HG03460 (cell line): ENCODE measurements around the gene TASP1.
A peak's percentile ranks its signal among the peaks of the same experiment; 100 is the strongest.

ENCODE experiments used
- ATAC-seq: cut with Tn5 transposase; IDR thresholded peaks from one replicate; pipeline ENCODE4 v1.9.1; 2021; ENCODE audit not compliant: unreplicated experiment

The TASP1 gene

DNA sequence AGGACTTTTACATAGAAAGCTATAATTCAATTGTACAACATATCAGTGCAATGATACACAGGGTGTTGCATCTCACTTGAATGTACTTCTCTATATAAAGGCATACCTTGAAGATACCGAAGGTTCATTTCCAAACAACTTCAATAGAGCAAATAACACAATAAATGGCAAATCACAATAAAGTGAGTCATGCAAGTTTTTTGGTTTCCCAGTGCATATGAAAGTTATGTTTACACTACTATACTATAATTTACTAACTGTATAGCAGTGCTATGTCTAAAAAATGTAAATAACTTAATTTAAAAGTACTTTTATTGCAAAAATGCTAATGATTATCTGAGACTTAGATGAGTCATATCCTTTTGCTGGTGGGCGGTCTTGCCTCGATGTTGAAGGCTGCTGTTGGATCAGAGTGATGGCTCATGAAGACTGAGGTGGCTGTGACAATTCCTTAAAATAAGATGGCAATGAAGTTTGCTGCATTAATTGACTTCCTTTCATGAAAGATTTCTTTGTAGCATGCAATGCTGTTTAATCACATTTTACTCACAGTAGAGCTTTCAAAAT is 188.8 kb downstream of the TASP1 start:
- no peak for ATAC-seq

DNA sequence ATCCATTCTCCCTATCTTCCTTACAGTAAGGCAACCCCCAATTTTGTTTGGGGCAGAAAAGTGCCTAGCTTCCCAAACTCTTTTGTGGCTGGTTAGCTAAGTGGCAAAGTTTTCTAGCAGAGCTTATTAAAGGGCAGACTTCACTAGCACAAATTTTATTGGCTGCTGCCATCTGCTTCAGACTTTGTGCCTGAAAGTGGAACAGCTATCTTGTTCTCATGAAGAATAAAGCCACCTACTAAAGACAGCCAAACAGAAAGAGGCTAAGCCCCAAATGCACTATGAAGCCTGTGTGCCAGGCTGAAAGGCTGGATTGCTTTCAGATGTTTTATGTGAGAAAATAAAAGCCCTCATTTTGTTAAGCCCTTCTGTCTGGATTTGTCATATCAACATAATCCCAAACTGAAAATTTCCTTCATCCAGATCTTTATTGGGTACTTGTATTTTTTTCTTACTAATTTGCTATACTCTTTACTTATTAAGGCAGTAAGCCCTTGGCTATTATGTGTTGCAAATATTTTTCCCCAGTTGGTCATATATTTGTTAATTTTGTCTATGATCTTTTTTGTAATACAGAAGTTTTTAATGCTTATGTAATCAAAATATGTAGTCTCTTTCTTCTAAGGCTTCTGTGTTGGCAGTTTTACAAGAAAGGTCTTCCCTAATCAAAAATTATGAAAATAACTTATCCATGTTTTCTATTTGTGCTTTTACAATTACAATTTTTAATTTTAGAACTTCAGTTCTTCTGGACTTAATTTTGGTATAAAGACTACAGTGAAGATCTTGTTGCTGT is 191.1 kb downstream of the TASP1 start:
- no peak for ATAC-seq

DNA sequence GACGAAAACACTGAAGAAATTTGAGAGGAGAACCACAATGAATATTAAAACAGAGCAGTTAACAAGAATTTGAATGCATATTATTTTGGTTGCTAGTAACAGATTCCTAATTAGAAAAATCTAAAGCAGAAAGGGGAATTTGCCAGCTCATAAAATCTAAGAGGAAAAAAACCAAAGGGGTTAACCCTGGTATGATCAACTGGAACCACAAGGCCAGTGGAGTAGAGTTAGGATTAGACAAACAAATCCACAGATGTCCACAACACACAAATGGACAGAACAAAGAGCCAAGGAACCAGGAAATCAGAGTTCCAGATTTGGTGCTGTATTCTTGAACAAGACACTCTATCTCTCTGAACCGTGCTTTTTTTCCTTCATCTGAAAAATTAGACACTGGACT is 195.0 kb downstream of the TASP1 start:
- no peak for ATAC-seq

DNA sequence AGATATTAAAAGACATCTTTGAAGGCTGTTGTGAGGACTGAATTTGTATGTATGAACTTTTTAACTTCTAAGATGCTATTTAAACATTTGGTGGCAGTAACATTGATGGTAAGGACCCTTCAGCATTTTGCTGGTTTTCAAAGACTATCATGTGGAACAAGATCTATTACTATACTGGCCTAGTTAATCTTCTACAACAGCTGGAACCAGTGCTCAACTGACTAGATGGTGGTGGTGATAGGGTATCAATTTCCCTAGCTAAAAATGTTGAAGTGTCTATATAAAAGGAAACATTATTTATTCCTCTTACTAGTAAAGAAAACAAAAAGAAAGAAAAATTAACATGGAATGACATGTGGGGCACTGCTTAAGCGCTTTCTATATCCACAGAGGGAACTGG is 195.7 kb downstream of the TASP1 start:
- no peak for ATAC-seq

DNA sequence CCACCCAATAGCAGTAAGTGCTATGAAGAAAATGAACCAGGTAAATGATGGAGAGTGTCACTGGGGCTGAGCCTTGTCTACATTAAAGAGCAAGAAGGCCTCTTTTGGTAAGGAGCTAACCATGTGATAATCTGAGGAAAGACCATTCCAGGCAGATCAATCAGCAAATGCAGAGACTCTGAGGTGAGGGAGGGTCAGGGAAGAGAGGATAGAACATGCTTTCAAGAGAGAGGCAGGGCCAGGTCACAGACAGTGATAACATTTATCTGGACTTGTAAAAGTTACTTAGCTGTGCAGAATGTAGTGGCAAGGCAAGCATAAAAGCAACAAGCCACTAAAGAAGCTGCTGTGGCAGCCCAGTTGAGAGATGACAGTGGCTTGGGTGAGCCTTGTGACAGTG is 197.3 kb downstream of the TASP1 start:
- ATAC-seq, result no peak

DNA sequence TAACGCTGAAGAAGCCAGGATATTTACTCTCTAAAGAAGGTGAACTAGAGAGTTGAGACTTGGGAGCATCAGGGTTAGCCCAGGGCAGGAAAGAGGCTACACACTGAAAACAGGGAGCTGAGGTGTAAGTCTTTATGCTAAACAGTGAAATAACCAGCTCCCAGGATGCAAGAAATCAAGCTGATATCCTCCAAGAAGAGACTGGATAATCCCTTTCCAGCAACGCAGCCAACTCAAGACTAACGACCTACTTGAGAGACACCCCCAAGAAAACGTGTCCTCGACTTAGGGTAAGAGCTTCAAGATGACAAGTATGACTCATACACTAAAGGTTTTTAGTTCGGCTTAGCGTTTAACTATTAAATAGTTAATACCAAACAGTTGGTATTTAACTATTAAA is 202.2 kb downstream of the TASP1 start:
- no peak for ATAC-seq

DNA sequence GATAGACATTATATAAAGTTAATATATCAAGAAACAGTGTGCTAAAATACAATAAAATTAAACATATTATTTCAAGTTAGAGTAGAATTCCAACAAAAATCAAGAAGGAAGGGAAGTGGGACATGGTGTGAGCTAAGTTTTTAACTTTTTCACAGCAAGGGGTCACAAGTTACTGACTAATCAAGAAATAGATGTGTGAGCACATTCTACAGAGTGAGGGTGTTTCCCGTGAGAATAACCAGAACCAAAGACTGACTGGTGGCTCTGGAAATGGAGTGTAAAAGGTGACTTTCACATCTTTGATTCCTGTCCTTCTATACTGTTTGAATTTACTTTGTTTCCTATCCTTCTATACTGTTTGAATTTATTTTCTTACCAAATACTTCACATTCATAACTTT is 206.6 kb downstream of the TASP1 start:
- no peak for ATAC-seq

DNA sequence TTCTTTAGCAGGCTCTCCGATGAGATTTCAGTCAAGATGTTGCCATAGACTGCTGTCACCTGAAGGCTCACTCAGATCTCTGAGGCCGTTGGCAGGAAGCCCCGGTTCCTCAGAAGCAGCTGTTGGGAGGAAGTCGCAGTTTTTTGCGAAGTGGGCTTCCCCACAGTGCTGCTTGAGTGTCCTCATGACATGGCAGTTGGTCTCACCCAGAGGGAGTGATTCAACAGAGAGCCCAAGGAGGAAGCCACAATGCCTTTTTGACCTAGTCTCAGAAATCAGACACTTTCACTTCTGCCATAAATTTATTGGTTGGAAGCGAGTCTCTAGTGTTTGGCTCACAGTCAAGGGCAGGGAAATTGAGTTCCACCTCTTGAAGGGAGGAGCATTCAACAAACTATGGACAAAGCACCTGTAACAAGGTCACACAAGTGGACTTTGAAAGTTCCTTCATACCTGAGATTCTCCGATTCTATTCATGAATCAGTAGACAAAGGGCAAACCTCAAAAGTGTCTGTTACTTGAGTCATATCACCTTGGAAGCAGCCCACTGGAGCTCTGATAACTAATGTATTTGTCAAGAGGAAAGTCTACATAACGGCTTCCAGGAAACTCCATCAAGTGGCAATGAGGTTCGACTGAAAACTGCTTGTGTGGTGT is 208.3 kb downstream of the TASP1 start:
- ATAC-seq, result peak; percentile 57

DNA sequence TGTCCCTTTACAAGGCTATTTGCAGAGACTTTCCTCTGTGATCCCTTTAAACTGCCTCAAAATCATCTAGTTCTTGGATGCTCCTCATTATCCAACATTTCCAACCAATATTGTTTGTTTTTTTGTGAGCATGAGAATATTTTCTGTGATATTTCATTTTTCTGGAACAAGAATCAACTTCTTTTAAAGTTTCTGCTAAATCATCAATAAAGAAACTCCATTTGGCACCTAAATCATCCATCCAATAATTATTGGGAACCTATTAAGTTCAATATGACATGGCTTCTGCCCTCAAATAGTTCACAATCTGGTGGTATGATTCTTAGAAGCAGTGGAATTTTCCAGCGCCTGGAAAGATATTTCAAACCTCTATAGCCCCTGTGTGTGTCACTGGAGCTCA is 210.0 kb downstream of the TASP1 start:
- no peak for ATAC-seq

DNA sequence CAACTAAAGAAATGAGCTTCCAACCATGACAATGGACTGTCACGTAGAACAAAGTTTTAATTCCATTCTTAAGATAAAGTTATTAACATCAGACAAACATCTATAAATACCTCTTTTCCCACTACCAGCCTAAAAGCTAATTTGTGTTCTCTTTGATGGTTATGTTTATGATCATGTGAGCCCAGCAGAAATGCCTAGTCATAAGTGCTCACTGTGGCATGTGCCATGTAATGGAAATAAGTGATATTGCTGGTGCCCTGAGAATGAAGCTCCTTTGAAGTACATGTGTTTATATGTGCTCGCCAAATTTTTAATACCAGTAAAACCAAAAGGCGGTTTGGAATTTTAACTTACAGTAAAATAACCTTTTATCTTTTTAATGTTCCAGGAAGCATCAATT is 211.9 kb downstream of the TASP1 start:
- ATAC-seq, result no peak

DNA sequence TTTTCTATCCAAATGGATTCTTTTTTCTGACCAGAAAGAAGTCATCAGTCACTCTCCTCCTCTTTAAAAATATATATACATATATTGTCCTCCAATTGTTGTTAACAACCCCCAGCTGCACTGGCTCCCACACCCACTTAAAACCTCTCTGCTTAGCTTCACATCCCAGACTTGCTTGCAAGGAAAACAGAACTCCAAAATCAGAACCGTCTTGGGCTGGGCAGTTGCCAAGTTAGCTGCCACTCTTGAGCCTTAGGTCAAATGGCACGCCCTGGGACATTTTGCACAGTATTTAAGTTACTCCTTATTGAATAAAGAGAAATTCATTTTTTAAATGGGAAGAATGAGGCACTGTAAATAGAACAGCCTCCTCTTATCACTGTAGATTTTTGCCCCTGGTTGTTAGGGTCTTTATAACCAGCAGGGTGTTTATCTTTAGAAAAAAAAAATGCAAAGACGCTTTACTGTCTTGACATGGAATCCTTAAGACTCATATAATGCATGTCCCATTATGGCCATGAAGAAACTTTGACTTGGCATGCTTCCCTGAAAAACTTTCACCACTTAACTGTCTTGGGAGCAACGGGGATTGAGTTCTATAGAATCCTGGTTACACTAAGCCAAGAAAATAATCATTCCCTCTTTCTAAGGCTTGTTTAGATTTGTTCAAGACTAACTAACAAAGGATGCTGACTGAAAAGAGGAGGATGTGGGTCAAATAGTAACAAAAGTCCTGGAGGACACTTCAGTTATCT is 213.2 kb downstream of the TASP1 start:
- no peak for ATAC-seq

DNA sequence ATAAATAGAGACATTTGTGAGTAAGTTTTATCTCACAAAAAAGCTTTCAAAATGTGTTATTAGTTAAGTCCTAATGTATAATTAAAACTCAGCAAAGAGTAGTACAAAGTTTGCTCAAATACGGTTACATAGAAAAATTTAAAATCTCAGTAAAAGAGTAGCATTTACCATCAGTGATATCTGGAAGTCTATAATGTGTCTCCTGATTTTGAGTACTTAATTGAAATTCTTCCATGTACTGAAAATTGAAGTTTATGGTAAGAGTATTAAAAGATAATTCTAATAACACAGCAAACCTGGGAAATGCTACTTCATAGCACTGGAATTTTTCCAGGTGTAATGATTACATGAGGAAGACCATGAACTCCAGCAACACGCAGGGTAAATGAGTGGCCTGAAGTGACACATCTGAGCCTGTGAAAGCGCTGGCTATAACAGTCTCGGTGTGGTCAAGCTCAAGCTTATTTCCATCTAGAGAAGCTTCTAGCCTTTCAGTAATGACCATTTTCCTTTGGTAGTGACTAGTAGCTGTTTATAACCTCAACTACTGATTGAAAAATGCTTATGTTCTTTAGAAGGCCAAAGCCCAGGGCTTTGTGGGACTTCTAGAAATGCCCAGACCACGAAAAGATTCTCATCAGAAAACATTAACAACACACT is 214.4 kb downstream of the TASP1 start:
- ATAC-seq, result no peak

DNA sequence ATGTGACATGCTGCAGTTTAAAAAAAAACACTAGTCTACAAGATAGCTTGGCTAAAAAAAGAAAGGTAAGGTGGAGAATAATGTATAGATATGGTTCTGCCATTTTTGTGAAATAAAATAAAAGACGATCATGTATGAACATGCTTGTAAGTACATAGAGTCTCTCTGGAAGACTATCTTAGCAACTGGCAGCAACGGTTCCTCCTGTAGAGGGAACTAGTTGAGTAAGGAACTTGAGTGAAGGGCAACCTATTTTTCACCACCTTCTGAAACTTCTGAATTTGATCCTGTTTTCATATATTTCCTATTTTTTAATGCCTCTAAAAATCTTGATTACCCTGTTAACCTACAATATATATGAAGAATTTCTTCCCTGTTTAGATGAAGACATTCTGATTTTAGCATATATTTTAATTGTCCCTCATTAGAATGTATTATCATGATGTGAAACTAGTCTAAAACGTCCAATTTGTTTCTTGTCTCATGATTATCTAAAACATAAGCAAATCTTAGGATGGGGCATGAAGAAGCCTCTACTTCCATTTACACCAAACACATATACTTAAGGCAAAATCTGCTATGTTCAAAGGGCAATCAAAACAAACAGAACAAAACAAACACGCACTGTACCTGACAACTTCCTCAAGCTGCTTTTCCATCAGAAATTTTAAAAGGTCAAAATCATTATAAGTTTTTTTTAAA is 215.1 kb downstream of the TASP1 start:
- no peak for ATAC-seq

DNA sequence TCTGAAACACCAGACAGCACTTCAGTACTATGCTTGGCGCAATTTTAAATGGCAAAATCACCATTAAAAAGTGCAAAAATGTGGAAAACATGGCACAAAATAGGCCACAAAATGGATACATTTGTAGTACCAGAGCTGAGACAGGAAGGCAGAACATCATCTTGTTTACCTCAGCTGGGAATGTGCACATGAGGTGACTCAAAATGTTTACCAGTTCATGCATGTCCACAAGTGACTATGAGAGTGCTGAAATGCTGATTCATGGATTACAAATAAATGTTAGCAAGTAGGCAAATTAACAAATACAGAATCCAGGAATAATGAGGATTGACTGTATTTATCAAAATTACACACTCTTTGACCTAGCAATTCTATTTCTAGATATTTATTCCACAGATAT is 216.1 kb downstream of the TASP1 start:
- ATAC-seq, result no peak

DNA sequence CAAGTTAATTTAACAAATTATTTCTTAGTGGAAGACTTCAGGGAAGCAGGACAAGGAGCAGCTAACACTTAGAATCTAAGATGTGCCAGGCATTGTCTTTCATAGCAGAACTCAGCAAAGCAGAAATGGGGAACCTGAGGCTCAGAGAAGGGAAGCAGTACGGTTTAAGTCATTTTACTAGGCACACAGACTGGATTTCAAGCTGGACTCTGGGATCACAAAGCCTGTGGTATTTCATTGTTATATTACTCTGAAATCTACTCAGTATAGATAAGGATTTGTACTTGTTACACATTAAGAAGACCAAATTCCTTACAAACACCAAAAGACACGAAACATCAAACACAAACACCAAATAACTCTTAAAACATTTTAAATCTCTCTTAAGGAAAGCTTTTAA is 218.1 kb downstream of the TASP1 start:
- no peak for ATAC-seq

DNA sequence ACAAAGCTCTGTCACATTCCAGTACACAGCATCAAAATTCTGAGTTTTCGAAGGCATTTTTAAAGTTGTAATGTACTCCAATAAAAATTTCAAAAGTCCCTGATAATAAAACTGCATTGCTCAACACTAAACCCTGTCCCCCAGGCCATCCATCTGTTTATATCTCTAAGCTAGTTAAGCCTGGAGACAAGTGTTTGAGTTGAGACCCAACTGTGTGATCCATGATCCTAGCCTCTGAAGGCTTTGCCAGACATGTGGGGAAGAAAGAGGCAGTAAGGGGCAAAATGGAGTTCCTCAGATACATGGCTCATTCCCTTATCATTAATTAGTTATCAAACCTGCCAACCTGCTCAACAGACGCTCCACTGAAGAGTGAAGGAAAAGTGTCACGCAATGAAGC is 219.3 kb downstream of the TASP1 start:
- no peak for ATAC-seq

DNA sequence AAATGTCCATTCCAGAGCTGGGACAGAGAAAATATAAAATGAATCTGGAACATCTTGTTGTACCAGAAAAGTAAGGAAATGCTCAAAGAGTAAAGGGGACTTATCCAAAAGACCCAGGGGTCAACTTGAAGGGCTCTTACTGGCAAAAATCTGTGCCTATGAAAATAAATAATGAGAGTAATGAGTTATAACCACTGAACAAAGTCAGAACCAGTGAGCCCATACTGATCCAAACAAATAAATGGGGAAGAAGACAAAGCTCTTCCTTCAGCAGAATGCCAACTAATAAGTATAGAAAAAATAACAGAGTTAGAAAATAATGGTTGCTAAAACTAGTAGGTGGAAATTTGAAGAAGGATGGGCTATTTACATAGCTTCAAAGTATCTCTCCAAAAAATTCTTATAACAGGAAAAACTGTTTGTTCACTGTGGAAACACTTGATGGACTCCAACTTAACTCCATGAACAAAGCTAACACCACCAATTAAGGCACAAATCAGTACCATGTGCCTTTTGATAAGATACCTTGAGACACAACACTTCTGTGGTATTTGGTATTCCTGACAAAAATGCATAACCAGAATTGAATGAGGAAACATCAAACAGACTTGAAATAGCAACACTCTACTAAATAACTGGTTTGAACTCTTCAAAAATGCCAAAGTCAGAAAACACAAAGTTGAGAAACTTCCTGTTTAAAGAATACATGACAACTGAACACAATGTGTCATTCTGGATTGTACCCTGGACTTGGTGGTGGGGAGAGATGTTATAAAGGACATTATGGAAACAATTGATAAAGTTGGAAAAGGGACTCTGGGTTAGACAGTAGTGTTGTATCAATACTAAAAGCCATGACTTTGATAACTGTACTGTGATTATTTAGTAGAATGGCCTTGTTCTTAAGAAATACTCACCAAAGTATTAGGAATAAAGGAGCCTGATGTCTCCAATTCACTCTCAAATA is 220.2 kb downstream of the TASP1 start:
- ATAC-seq, result no peak

DNA sequence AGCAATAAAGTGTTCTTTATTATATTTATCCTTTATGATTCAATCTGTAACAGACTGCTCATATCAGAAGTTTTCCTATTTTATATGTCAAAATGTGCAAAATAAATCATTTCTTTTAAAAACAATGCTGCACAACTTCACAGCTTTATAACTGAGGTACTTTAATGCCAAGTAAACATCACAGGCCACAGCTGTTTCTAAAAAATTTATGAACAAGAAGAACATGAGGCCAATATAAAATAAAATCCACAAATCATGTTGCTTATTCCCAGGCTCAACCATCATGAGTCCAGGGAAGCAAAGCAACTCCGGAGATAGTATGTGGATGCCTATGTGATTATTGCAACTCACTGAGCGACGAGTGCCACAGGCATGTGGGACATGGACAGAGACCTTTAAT is 222.2 kb downstream of the TASP1 start:
- ATAC-seq, result no peak

DNA sequence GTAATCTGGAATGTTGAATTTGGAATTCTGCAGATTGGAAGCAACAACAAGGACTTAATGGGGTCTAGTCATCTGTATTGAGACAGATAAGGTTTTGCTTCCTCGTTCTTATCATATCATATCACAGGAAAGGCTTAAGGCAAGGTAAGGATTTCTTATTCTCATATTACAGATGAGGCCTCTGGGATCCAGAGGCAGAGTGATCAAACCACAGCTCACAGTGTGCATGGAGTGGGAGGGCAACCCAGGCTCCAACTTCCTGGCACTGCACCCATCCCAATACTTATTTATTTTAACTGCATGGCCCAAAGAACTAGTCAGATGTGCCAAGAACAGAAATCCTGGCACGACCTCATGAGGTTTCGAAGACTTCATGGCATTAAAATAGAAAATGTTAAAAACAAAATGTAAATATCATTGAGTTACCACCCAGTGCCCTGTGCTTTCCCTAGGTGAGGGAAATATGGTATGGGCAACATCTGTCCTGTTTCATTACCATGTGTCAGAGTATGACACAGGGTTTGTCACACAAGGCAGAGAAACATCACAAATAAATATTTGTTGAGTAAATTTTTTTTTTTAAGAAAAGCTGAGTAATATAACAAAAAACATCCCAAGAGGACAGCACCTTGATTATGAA is 225.8 kb downstream of the TASP1 start:
- ATAC-seq, result no peak
